NCI-H748 treated with DMSO at 0.1 percent for 48 hours (cell line): ENCODE results near the gene MRGPRG.

Experiments used
- DNase-seq: peaks from one replicate; lab custom pipeline; 2025; lab: John Stamatoyannopoulos, UW

MRGPRG gene

DNA sequence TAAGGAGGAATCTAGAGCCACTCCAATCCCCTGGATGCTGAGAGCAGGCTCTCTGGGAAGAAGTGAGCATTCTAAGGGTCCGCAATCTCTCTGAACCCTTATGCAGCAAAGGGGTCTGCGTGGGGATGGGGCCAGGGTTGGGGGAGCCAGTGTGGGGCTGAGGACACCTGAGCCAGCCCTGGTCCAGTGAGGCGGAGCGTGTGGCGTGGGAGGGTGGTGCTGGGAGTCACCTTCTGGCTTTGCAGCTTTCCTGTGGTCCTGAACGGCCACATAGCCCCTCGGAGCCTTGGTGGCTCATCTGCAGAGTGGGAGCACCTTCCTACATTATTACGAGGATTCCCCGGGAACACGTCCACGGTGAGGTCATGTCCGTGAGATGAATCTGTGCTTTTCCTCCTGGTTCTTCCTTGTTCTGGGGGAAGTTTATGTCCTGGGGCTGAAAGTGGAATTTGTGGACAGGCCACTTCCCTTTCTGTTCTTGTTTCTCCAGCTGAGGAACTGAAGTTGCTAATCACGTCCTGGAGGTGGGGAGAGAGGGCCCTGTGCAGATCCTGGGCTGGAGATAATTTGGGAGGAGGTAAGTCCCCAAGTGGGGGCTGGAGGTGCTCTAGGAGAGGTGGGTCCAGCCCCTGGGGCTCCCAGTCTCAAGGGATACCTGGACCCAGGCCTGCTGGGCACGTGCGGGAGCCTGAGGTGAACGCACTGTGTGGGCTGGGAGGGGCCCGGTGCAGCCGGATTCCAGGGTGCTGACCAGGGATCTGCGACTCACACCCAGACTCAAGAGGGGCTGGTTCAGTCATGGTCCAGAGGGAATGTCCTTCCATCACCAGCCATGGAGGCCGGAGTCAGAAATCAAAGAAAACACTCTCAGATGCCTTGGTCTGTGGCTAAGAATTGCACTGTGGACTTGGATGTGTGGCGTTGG lies 7.5 kb upstream of the MRGPRG start:
- DNase-seq = no peak

DNA sequence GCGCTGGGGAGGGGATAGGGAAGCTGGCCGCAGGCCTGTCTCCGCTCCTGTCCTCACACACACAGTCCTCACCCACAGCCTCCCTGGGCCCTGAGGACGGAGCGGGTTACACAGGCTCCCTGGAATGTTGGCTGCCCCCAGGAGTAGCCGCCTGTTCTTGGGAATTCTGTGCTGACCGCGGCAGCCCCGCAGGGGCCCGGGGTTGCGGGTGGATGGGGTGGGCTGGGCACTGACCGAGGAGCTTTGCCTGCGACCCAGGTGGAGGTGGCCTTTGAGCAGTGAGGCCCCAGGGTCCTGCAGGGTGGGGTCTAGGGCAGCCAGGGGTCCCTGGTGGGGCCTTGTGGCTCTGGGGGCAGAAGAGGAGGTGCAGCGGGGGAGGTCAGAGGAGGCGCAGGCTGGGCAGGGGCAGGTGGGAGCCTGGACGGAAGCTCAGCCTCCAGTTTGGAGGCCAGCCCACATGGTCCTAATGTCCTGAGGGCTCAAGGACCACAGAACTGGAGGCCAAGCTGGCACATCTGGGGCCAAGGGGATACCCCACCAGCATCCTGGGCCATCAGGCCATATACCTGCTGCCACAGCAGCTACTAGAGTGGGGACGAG lies 6.6 kb upstream of the MRGPRG start:
- no peak for DNase-seq

DNA sequence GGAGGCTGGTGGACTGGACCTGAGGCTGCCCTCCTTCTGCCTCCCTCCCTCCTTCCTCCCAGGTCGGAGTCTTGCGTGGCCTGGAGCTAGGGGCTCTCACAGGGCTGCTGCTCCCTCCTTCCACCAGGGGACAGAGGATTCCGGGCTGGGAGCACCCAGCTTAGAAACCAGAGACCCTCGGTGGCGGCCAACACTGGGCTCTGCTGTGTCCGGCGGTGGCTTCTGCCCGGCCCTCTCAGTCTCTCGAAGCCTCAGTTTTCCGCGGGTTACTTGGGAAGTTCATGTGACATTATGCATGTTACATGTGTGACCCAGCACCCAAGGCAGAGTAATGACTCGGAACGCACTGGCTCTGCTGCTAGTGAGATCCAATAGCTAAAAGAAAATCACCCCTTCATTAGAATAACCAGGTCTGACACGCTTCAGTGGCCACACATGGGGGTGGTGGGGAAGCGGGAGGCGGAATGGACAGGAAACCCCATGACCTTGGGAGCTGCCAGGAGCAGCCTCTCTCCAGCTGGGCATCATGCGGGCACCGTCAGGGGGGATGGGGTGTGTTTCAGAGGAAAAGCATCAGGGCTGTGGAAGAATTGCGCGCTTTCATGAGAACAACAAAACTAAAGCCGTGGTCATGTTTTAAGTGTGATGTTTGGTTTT lies 5.9 kb upstream of the MRGPRG start:
- no peak for DNase-seq

DNA sequence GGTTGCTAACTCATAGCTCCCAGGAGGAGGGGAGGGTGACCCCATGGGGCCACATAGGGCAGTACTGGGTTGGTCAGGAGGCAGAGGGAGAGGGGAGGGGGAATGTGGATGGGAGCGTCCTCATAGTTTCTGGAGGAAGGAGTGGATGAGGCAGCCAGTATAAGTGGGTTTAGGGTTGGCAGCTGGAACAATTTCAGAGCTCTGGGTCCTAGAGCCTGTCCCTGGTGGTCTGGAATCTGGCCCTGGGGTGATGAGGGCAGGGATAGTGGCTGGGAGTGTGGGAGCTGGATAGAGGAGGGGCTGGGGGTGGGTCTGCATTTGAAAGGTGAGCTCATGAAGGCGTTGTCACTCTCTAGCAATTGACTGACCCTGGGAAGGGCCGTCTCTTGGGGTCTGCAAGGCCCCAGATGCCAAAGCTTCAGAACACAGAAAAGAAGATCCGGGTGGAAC lies 5.3 kb upstream of the MRGPRG start:
- DNase-seq = no peak

DNA sequence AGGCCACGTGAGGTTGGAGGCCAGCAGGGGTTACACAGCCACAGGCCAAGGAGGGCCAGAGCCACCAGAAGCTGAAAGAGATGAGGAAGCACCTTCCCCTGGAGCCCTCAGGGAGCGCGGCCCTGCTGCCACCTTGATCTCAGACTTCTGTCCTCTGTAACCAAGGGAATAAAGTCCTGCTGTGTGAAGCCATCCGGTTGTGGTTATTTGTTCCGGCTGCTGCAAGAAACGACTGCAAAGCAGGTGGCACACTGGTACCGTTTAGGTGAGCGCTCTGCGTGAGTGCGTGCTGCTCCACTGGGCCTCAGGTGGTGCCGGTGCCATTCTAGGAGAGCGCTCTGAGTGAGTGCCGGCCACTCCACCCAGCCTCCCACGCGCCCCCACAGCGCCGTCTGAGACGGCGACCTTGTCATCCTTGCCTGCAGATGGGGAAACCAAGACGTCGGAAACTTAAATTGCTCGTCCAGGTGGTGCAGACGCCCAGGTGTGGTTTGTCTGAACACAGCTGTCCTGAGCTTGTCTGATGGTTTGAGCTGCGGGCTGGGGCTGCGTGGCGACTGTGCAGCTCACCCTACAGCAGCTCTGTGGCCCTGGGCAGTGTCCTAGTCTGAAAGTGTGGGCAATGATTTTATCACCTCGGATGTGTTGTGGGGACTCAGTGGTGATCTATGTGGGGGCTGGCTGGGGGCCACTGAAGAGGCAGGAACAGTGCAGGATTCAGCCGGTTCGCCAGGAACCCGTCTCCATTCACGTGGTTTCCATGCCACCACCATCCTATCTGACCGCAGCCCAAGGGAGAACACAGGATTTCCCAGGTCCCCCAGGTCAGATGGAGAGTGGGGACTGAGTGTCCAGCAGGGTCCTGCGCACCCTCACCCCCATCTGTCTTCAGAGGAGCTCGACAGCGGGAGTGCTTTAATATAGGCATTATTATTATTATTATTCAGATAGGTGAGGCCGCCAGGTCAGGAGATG lies 4.6 kb upstream of the MRGPRG start:
- DNase-seq = no peak

DNA sequence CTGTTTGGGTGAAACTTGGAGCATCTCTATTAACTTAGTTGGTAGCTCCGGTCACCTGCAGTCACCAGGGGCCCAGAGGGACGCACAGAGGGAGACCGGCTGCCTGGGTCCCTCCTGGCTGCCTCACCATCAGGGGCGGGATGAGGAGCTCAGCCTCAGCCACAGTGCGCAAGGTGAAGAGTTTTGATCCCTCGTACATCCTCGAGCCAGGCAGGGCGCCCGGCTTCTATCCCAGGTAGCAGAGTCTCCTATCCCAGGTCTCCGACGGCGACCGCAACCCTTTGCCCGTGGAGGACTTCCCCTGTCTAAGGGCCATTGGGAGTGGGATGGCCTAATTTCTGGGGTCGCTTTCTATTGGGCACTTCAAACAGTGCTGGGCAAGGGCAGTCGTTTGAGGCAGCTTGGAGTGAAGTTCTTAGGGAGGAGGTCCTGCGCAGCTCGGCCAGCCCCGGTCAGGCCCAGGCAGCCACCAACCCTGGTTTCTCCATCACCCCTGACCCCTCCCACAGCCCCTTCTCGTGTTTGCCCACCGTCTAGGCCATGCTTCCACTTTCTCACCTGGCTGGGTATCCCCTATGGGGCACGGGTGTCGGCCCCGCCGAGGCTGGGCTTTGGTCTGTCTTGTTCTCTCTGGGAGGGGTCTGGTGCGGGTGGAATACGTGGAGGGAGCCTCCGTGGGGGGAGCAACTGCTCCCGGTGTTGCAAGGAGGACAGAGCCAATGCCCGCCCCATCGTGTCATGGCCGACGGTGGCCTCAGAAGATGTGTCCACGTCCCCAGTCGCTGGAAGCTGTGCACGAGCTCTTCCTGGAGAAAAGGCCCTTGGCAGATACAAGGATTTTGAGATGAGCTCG lies 3.6 kb upstream of the MRGPRG start:
- DNase-seq = no peak

DNA sequence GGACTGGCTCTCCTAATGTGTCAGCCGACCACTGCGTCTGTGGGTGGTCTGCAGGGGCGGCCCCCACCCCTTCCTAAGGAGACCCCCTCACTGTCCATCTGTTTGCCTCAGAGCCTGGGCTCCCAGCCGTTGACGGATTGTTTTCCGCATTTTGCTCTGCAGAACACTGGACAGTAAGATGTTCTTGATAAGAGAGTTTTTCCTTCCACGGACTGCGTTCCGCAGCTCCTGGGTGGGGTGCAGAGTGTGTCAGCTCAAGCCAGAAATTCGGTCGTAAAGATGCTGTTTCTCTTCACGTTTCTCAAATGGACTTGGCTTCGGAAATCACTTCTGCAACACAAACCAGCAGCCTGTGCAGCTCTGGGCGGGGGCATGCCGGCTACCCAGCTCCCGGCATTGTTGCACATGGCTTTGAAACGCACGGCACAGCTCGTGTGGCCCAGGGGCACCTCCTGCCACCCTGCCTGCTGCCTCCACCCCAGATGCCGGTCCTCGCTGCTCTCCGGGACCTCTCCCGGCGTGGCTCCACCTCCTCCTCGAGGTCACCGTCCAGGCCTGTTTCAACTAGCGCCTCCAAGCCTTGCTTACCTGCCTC lies 2.9 kb upstream of the MRGPRG start:
- no peak for DNase-seq

DNA sequence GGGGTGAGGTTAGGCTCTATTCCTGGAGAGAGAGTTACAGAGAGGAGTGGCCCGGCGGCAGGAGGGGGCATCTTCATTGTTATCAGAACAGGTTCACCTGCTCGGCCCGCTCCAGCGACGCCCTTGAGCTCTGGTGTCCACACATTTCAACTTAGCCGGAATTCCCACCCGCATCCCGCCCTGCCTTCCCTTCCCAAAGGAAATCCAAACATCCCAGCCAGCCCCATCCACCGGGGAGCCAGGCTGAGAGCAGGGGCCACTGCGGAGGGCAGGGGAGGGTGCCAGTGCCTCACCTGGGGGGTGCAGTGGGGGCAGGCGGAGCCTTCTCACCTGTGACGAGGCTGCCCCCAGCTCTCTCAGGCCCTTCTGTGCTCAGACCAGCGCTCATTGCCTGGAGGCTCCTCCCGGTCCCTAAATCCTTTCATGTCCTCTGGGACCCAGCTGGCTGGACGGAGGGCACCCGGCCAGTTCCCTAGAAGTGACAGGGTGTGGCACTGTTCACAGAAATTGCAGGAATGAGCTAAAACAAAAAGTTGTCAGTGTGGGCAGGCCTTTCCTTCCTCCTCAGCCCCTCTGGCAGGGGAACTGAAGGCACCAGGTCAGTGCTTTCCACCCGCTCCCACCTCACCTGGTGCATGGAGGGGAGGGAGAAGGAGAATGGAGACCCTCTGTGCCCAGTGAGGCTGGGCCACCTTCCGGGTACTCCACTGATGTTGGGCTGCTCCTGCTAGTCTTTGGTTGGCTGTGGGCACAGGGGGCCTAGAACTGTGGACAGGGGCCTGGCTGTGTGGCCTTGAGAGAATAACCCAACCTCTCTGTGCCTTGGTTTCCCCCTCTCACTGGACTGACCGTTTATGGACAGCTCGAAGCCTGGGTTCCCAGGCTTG lies 2.2 kb upstream of the MRGPRG start:
- no peak for DNase-seq

DNA sequence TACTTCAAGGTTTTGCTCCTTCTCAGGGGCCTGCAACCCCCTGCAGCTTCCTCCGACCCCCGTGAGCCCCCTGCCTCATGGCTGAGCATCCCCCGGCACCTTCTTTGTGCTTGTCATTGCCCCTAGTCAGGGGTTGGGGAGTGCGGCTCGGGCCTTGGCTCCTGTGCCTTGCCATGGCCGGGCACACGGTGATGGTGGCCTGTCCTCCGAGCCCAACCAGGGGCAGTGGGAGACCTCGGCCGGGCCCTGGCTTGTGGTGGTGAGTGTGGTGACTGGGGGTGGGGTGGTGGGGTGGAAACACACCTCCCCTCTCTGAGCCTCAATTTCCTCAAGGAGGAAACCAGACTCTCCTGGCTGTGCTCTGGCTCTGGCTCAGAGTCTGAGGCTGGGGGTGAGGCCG lies 1.5 kb upstream of the MRGPRG start:
- DNase-seq = no peak

DNA sequence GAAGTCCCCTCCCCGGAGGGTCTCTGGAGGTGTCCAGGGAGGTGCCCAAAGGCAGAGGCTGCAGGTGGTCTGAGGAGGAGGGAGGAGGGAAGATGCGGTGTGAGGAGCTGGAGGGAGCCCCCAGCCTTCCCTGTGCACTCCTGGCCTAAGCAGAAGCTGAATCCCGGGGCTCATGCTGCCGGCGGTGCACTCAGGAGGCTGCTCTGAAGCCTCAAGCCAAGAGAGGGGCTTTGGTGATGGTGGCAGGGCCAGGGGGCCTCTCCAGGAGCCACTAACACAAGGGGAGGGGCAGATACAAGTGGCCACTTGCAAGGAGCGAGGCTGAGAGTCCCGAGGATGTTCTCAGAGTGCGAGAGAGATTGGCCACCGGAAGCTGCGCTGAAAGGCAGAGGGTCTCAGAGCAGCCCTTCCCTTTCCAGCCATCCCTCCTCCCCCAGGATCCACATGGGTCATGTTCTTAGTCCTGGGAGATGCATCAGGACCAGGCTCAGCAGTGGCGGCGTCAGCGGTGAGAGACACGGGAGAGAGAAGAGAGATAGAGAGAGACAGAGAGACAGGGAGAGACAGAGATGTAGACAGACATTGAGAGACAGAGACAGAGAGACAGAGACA lies 774 bp upstream of the MRGPRG start:
- DNase-seq = no peak

DNA sequence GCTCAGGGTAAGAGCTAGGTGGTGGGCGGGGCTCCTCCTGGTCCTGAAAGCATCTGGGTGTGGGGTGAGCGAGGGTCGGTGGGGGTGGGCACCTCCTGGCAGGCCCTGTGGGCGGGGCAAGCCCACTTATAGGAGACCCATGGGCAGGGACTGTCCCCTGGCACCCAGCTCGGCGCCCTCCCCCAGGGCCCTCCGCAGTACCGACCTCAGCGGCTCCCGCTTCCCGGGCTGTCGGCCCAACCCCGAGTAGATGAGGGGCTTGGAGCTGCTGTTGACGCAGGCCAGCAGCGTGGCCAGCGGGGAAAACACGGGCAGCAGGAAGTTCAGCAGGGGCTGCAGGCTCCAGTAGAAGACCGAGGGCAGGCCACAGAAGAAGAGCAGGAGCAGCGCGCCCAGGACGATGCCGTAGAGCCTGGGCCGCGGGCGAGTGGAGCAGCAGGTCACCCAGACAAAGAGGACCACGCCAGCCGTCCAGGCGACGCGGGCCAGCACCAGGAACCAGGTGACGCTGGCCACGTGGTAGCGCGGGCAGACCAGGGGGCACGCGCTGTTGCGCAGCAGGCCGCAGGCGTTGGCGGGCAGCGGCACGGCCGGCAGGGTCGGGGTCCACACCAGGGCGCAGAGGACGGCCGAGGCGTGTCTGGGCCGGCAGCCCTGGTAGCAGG lies 663 bp downstream of the MRGPRG start:
- no peak for DNase-seq

DNA sequence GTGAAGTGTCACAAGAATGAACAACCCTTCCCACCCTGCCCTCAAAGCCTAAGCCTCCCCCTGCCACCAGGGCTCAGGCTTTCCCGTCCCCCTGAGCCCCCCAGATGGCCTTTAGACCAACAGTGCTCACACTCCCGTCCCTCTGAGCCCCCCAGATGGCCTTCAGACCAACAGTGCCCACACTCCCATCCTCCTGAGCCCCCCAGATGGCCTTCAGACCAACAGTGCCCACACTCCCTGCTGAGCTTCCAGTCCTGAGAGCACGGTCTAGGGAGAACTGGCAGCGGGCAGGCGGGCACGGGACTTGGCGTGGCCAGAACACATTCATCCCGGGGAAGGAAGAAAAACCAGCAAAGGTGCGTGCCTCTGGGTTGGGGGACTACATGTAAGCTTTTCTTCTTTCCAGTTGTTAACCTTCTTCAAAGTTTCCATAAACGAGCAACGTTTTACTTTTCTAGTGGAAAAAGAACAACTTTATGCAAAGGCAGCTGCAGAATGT lies 2.5 kb downstream of the MRGPRG start:
- DNase-seq = no peak

DNA sequence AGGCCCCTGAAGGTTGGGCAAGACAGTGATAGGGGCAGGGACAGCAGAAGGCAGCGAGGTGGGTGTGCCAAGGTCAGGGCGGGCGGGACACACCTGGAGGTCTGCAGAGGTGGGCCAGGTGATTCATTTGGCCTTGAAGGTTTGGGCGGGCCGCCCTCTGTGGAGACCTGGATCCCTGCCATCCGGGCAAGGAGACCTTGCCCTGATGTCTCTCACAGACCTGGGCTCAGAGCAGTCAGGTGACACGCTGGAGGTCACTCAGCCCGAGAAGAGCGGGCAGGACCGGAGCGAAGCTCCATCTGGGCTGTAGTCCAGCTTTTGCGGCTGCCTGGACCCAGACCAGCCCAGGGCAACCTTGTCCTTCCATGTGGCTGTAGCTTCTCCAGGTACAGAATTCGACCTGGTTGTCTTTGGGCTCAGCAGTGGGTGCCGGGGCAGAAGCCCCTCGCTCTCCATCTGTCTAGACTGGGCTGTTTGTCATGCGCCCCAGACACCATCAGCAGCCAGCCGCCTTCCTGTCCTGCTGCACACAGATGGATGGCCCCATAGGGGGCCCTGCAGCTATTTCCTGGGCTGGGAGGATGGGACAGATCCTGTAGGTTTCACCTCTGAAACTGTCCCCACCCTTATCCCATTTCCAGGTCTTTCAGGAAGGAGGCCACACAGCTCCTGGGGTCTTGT lies 3.1 kb downstream of the MRGPRG start:
- no peak for DNase-seq

DNA sequence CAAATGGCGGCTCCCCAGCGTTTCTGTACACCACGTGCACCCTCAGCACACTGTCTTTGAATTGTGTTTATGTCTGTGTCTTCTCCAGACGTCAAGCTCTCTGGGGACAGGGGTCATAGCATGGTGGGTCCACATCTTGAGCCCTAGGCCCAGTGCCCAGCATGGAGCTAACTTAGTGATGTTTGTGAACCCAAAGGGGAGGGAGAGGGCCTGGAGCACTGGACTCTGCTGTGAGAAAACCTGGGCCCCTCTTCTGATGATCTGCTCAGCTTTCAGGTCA lies 4.3 kb downstream of the MRGPRG start:
- DNase-seq = no peak

DNA sequence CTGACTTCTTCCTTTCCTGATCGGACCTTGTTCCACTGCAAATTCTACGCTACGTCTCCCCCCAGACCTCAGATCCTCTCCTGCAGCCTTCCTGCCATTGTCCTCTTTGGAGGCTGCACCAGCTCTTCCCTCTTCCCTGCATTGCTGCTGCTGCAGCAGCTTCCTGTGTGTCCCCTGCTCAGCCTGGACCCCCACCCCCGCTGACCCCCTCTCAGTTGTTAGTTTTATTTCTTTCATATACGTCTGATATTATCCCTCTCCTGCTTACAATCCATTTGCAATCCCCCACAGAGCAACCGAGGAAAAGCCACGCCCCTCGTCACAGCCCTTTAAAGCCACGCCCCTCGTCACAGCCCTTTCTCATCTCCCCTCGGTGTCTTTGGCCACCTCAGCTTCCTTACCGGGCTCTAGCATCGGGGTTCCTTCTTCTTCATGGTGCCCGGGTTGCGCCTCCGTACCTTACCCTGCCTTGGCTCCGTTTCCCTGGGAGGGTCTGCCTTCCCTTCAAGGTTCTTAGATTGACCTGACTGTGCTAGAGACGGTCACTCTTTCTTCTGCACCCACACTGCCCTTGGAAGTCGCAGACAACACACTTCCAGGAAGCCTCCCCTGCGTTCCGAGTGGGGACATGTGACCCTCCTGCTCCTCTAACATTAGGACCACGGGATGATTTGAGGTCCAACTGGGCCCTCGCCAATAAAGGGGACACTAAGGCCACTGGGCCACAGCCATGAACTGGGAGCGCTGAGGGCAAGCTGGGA lies 4.8 kb downstream of the MRGPRG start:
- no peak for DNase-seq

DNA sequence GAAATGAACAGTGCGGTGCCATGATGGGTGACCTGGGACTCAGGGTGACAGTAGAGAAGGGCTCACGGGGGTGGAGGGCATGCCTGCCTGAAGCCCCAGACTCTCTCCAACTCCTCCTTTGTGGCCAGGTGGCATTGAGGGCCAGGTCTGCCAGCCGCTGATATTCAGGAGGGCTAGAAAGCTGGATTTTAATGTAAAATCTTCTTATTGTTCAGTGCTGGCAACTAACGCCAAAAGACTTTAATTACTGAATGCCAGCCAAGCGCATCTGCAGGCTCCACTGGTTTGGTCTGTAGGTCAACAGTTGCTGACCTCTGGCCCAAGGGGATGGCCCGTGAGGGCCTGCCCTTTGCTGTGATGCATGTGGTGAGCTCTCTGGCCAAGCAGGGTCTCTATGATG lies 10.3 kb downstream of the MRGPRG start:
- DNase-seq = no peak

DNA sequence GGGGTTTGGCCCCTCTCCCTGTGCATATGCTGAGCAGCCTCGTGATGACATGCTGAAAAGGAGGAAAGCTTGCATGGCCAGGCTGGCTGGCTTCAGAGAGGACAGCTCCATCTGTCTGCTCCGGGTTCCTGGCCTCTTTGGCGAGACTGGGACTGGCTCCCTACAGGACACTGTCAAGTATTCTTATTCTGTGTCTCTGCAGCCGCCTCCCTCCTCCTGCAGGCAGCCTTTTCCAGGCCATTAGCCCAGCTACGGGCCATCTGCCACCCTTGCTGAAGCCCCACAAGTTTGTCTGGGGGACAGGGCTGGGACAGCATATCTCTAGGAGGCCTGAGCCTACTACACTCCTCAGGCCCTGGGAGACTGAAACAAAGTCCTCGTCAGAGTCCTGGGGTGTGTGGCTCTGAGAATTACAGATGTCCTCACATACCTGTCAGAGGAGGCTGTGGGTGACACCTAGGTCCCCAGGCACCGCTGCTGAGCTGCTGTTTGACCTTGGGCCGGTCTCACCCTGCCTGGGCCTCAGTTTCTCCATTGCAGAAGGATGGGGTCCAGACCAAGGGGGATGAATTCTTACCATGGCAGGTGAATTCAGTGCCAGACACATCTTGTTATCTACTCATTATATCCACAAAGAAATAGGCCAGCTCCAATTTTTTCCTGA lies 11.0 kb downstream of the MRGPRG start:
- DNase-seq = no peak
